Calu3 (cell line): ENCODE measurements around the gene SLCO1B3. TPM values are rescaled to one million over a fixed set of nuclear protein-coding genes. Genes with fewer than 3 reads are reported as not detected.
A peak's percentile ranks its signal among the peaks of the same experiment; 100 is the strongest.

ENCODE experiments used
- BruUV-seq: library from RNA; stranded (reverse); fragments of 400-500 nt; replicated peaks from 2 replicates; lab custom pipeline; 2021; lab: Mats Ljungman, UMichigan
- CTCF ChIA-PET: fragments of 300-600 bp; sonication (Branson Sonifier 250); formaldehyde crosslinking; loops from one replicate; lab custom pipeline; 2022; ENCODE audit warnings: antibody characterized with exemption; lab: Charles Lee
- DNase-seq: peaks from one replicate; pipeline ENCODE4 v3.0.0; 2022
- H3K27ac Mint-ChIP-seq: one replicate; pipeline ENCODE4 v1.8.0; 2022; ENCODE audit warnings: mixed read lengths; ENCODE audit not compliant: unreplicated experiment
- H3K27me3 Mint-ChIP-seq: one replicate; pipeline ENCODE4 v1.8.0; 2022; ENCODE audit warnings: mixed read lengths; ENCODE audit not compliant: unreplicated experiment
- H3K36me3 Mint-ChIP-seq: one replicate; pipeline ENCODE4 v1.8.0; 2022; ENCODE audit warnings: mild to moderate bottlenecking, moderate library complexity, mixed read lengths; ENCODE audit not compliant: insufficient read depth, unreplicated experiment
- H3K4me1 Mint-ChIP-seq: one replicate; pipeline ENCODE4 v1.8.0; 2022; ENCODE audit warnings: mild to moderate bottlenecking, low read depth, mixed read lengths; ENCODE audit not compliant: unreplicated experiment
- H3K4me3 Mint-ChIP-seq: one replicate; pipeline ENCODE4 v1.8.0; 2022; ENCODE audit warnings: mild to moderate bottlenecking, low read depth, moderate library complexity, mixed read lengths; ENCODE audit not compliant: unreplicated experiment
- H3K9me3 Mint-ChIP-seq: one replicate; pipeline ENCODE4 v1.8.0; 2022; ENCODE audit warnings: low read depth, mixed read lengths; ENCODE audit not compliant: unreplicated experiment
- CTCF ChIP-seq: fragments of 200-600 bp; IDR thresholded peaks from one replicate; pipeline ENCODE4 v1.8.0; 2022; ENCODE audit warnings: antibody characterized with exemption; ENCODE audit not compliant: unreplicated experiment
- intact Hi-C: fragments of 100-400 bp; cut with micrococcal nuclease; formaldehyde crosslinking; loops from one replicate; pipeline ENCODE4 v1.10.0; 2022; ENCODE audit not compliant: unreplicated experiment
- total RNA-seq: library from RNA; stranded (reverse); gene quantifications from 2 replicates; pipeline ENCODE4 v1.2.3, GENCODE V29; 2022

The SLCO1B3 gene
- total RNA-seq, 1 experiment from 2014 or later = 40.4 TPM

DNA sequence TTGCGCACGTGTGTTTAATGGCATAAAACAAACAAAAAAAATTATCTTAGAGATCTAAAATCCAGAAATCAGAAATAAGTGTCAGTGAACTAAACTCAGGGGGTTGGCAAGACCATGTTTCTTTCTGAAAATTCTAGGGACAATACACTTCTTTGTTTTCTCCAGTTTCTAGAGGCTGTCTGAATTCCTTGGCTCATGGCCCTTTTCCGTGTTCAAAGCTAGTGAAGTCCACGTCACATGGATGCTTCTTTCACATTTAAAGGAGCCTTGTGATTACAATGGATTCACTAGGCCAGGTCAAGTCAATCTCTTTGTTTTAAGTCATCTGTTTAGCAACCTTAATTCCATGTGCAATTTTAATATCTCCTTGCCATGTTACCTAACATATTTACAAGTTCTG lies 22.4 kb downstream of the SLCO1B3 start:
- no TSS peak for BruUV-seq
- no peaks in the 10 kb centered on the region for H3K9me3 Mint-ChIP-seq
- intact Hi-C loops = no loop called here
- peak; percentile 66 for DNase-seq
- no peak for TF ChIP-seq CTCF
- H3K4me1 Mint-ChIP-seq = peaks cover 56% of the 10 kb centered on the region
- CTCF ChIA-PET = no interaction called here
- H3K27ac Mint-ChIP-seq = peak overlapping the region; percentile 98
- peak overlapping the region; percentile 56 for H3K4me3 Mint-ChIP-seq
- peaks cover 28% of the 10 kb centered on the region for H3K36me3 Mint-ChIP-seq
- H3K27me3 Mint-ChIP-seq = no peaks in the 10 kb centered on the region

DNA sequence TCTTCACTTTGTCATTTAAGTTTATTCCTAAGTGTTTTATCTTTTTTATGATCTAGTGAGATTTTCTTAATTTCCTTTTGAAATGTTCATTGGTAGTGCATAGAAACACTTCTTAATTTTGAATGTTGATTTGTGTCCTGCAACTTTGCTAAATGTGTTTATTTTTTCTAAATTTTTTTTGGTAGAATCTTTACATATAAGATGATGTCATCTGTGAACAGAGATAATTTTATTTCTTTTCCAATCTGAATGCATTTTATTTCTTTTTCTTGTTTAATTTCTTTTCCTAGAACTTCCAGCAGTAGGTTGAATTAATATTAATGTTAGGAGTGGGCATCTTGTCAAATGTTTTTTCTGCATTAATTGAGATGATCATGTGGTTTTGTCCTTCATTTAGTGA lies 42.1 kb downstream of the SLCO1B3 start:
- TF ChIP-seq CTCF = no peak
- Mint-ChIP-seq H3K27me3 (no peaks in the 10 kb centered on the region), H3K4me1 (no peaks in the 10 kb centered on the region), H3K36me3 (peaks cover 23% of the 10 kb centered on the region), H3K27ac (no peak overlapping the region), H3K4me3 (no peak overlapping the region), H3K9me3 (peaks cover 9% of the 10 kb centered on the region)
- no peak for DNase-seq
- intact Hi-C loops = no loop called here
- CTCF ChIA-PET = no interaction called here
- BruUV-seq = no TSS peak

- no peak for DNase-seq
- intact Hi-C loops = no loop called here
- no peaks in the 10 kb centered on the region for H3K27me3 Mint-ChIP-seq
- no peak overlapping the region for H3K27ac Mint-ChIP-seq
- no peak for TF ChIP-seq CTCF
- peaks cover 25% of the 10 kb centered on the region for H3K36me3 Mint-ChIP-seq
- CTCF ChIA-PET = no interaction called here
- no peak overlapping the region for H3K4me3 Mint-ChIP-seq
- BruUV-seq = no TSS peak
- no peaks in the 10 kb centered on the region for H3K9me3 Mint-ChIP-seq
- no peaks in the 10 kb centered on the region for H3K4me1 Mint-ChIP-seq
These were observed 52.6 kb downstream of the SLCO1B3 start for GRCh38 chr12:20863056-20863455.

DNA sequence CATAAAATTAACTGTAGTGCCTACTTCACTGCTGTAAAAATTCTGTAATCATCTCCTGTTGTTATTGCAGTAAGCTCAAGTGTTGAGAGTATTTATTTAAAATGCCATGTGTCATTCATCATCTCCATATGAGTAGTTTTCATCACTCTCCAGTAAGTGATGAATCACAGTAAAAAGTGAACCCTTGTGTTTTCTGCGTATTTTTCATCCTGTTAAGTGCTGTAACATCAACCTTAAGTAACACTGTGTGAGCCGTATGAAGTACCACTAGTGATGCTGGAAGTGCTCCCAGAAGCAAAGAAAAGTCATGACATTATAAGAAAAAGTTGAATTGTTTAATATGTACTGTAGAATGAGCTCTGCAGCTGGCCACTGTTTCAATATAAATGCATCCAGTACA lies 55.4 kb downstream of the SLCO1B3 start:
- Mint-ChIP-seq H3K4me1 (no peaks in the 10 kb centered on the region), H3K36me3 (peaks cover 25% of the 10 kb centered on the region), H3K27me3 (no peaks in the 10 kb centered on the region), H3K4me3 (no peak overlapping the region), H3K27ac (no peak overlapping the region), H3K9me3 (no peaks in the 10 kb centered on the region)
- CTCF ChIA-PET = no interaction called here
- no peak for DNase-seq
- BruUV-seq = no TSS peak
- no peak for TF ChIP-seq CTCF
- intact Hi-C loops = no loop called here

DNA sequence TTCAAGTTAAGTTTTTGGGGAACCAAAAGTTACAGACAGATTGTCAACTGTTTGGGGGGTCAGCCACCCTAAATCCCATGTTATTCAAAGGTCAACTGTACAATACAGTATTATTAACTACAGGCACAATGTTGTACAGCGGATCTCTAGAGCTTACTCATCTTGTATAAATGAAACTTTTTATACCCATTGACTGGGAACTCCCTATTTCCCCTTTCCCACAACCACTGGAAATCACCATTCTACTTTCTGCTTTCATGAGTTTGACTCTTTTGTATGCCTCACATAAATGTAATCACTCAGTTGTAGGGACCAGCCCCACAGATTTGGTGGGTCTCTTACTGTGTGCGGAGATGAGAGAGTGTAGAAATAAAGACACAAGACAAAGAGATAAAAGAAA lies 57.8 kb downstream of the SLCO1B3 start:
- peaks cover 24% of the 10 kb centered on the region for H3K36me3 Mint-ChIP-seq
- DNase-seq = no peak
- no peak for TF ChIP-seq CTCF
- H3K27me3 Mint-ChIP-seq = no peaks in the 10 kb centered on the region
- intact Hi-C loops = no loop called here
- no TSS peak for BruUV-seq
- H3K27ac Mint-ChIP-seq = no peak overlapping the region
- no peak overlapping the region for H3K4me3 Mint-ChIP-seq
- H3K9me3 Mint-ChIP-seq = no peaks in the 10 kb centered on the region
- no peaks in the 10 kb centered on the region for H3K4me1 Mint-ChIP-seq
- CTCF ChIA-PET = no interaction called here
